ENCODE results near the gene MLIP. TPM values are rescaled to one million over a fixed set of nuclear protein-coding genes. Genes with fewer than 3 reads are reported as not detected.

The MLIP gene
- total RNA-seq, 4 donors from 2014 or later: 3.1 to 16.7 (median 12.2) TPM

GRCh38 chr6:54102238-54102637, 9.0 kb upstream of the MLIP start:
- Histone ChIP-seq H3K36me3 (no peaks in the 10 kb centered on the region), H3K27me3 (no peaks in the 10 kb centered on the region), H3K4me1 (peaks cover 6% of the 10 kb centered on the region), H3K27ac (no peak overlapping the region), H3K4me3 (no peak overlapping the region), H3K9me3 (no peaks in the 10 kb centered on the region)
- no peak for TF ChIP-seq POLR2A (IDR thresholded peaks at IDR 0.05)
- no peak for TF ChIP-seq POLR2AphosphoS5 (IDR thresholded peaks at IDR 0.05)
- no peak for TF ChIP-seq EP300 (IDR thresholded peaks at IDR 0.05)
- no peak for TF ChIP-seq CTCF (IDR thresholded peaks at IDR 0.05)
- WGBS: 43% methylated on average over 1 of the region's 1 CpG
- DNase-seq (ENCODE audit: low spot score in 2 of 2): no peak

- no peak for DNase-seq (ENCODE audit: low spot score in 2 of 2)
- peaks cover 8% of the 10 kb centered on the region for H3K4me1 ChIP-seq
- 71% methylated on average over 3 of the region's 3 CpGs for WGBS
- no peaks in the 10 kb centered on the region for H3K36me3 ChIP-seq
- H3K9me3 ChIP-seq: no peaks in the 10 kb centered on the region
- no peaks in the 10 kb centered on the region for H3K27me3 ChIP-seq
- no peak overlapping the region for H3K27ac ChIP-seq
- TF ChIP-seq POLR2A (IDR thresholded peaks at IDR 0.05): no peak
- no peak for TF ChIP-seq CTCF (IDR thresholded peaks at IDR 0.05)
- no peak for TF ChIP-seq EP300 (IDR thresholded peaks at IDR 0.05)
- no peak for TF ChIP-seq POLR2AphosphoS5 (IDR thresholded peaks at IDR 0.05)
- no peak overlapping the region for H3K4me3 ChIP-seq
Observed at GRCh38 chr6:54103497-54103896, 7.7 kb upstream of the MLIP start.

GRCh38 chr6:54106727-54107126, 4.5 kb upstream of the MLIP start:
- TF ChIP-seq EP300 (IDR thresholded peaks at IDR 0.05) (no peak), CTCF (IDR thresholded peaks at IDR 0.05) (no peak)

GRCh38 chr6:54107470-54108090, 3.7 kb upstream of the MLIP start:
- H3K27ac ChIP-seq: no peak overlapping the region
- H3K27me3 ChIP-seq: no peaks in the 10 kb centered on the region
- no peaks in the 10 kb centered on the region for H3K36me3 ChIP-seq
- 22% methylated on average over 8 of the region's 8 CpGs for WGBS
- H3K4me3 ChIP-seq: no peak overlapping the region
- TF ChIP-seq POLR2A (IDR thresholded peaks at IDR 0.05): no peak
- TF ChIP-seq POLR2AphosphoS5 (IDR thresholded peaks at IDR 0.05): no peak
- no peak for TF ChIP-seq EP300 (IDR thresholded peaks at IDR 0.05)
- no peak for TF ChIP-seq CTCF (IDR thresholded peaks at IDR 0.05)
- H3K4me1 ChIP-seq: peaks cover 8% of the 10 kb centered on the region
- no peaks in the 10 kb centered on the region for H3K9me3 ChIP-seq
- DNase-seq (ENCODE audit: low spot score in 2 of 2): no peak

More at GRCh38 chr6:54106727-54107126, 4.5 kb upstream of the MLIP start:
- no peak overlapping the region for H3K4me3 ChIP-seq
- H3K9me3 ChIP-seq: no peaks in the 10 kb centered on the region
- H3K27me3 ChIP-seq: no peaks in the 10 kb centered on the region
- DNase-seq (ENCODE audit: low spot score in 2 of 2): no peak
- peaks cover 8% of the 10 kb centered on the region for H3K4me1 ChIP-seq
- H3K27ac ChIP-seq: no peak overlapping the region
- H3K36me3 ChIP-seq: no peaks in the 10 kb centered on the region

GRCh38 chr6:54108271-54108670, 3.0 kb upstream of the MLIP start:
- no peak for DNase-seq (ENCODE audit: low spot score in 2 of 2)
- TF ChIP-seq POLR2A (IDR thresholded peaks at IDR 0.05) (no peak), EP300 (IDR thresholded peaks at IDR 0.05) (no peak), POLR2AphosphoS5 (IDR thresholded peaks at IDR 0.05) (no peak), CTCF (IDR thresholded peaks at IDR 0.05) (no peak)
- H3K27ac ChIP-seq: no peak overlapping the region
- H3K36me3 ChIP-seq: no peaks in the 10 kb centered on the region
- H3K4me1 ChIP-seq: peaks cover 8% of the 10 kb centered on the region
- H3K27me3 ChIP-seq: no peaks in the 10 kb centered on the region
- H3K9me3 ChIP-seq: no peaks in the 10 kb centered on the region
- no peak overlapping the region for H3K4me3 ChIP-seq

Measured in suprapubic skin (tissue), 4 donors.